HEK293T (cell line): Measurements from ENCODE around the gene PDZK1IP1.

ENCODE experiments used
- ARNT ChIP-seq: fragments of 450-650 bp; IDR thresholded peaks from 2 replicates; pipeline ENCODE4 v1.6.1; 2017; ENCODE audit warnings: mild to moderate bottlenecking
- BHLHE40 ChIP-seq: fragments of 450-650 bp; IDR thresholded peaks from 2 replicates; pipeline ENCODE4 v1.6.1; 2016; ENCODE audit warnings: mild to moderate bottlenecking, moderate library complexity, borderline replicate concordance
- ELF4 ChIP-seq: fragments of 450-650 bp; IDR thresholded peaks from 2 replicates; pipeline ENCODE4 v1.6.1; 2017; ENCODE audit warnings: antibody characterized with exemption
- FOXA1 ChIP-seq: fragments of 450-650 bp; IDR thresholded peaks from 2 replicates; pipeline ENCODE4 v1.6.1; 2016; ENCODE audit warnings: mild to moderate bottlenecking
- FOXK2 ChIP-seq: fragments of 450-650 bp; IDR thresholded peaks from 2 replicates; pipeline ENCODE4 v1.6.1; 2016; ENCODE audit warnings: mild to moderate bottlenecking
- FOXM1 ChIP-seq: fragments of 450-650 bp; IDR thresholded peaks from 2 replicates; pipeline ENCODE4 v1.6.1; 2017; ENCODE audit warnings: mild to moderate bottlenecking, borderline replicate concordance
- SUZ12 ChIP-seq: fragments of 450-650 bp; IDR thresholded peaks from 2 replicates; pipeline ENCODE4 v1.6.1; 2016; ENCODE audit warnings: mild to moderate bottlenecking
- ZNF384 ChIP-seq: fragments of 450-650 bp; IDR thresholded peaks from 2 replicates; pipeline ENCODE4 v1.6.1; 2016

DNA sequence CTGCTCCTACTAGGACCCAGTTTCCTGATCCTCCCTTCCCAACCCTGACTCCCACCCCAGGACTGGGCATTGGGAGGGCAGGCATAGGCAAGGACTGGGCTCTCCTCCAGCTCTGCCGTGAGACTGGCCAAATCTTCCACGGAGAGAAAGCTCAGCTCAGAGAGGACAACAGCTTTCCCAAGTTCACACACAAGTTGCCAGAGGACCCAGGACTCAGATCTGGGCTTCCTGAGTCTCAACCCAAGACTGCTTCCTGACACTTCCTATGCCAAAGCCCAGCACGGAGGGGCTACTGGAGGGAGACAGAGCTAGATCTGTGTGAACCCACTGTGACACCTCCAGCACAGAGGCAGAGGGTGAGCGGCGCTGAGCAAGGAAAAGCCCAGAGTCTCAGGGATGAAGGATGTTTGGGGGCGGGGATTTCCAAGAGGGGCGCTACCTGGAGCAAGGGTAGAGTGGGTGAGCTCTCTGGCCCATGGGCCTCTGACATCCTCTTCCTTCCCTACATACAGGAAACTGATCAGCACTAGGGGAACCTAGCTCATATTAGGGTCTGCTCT is 7.1 kb downstream of the PDZK1IP1 start:
- TF ChIP-seq ELF4 (no peak), SUZ12 (no peak), FOXA1 (no peak), ZNF384 (no peak), FOXM1 (no peak), BHLHE40 (no peak), FOXK2 (no peak), ARNT (no peak)
